ENCODE results near the gene NBPF11. TPM values are rescaled to one million over a fixed set of nuclear protein-coding genes. Genes with fewer than 3 reads are reported as not detected.
A peak's percentile ranks its signal among the peaks of the same experiment; 100 is the strongest.
"Not testable (repeated sequence)": the region's sequence is repeated elsewhere in the genome, so short reads cannot be mapped to it uniquely, and the experiment has no call there.

The NBPF11 gene
- total and polyA plus RNA-seq, 2 donors from 2014 or later = 5.2 to 12.3 TPM

GRCh38 chr1:148160343-148161052 lies 8.4 kb upstream of the NBPF11 start:
- Histone ChIP-seq H3K9me3 (ENCODE audit: control insufficient read depth in 2 of 3, insufficient read depth in 1 of 3, low read length in 3 of 3) (no peaks in the 10 kb centered on the region), H3K4me3 (ENCODE audit: low read length in 3 of 3) (no peak overlapping the region), H3K27me3 (ENCODE audit: control insufficient read depth, insufficient read depth, low read length) (peaks cover 2% of the 10 kb centered on the region), H3K4me1 (ENCODE audit: control insufficient read depth in 2 of 3, insufficient read depth in 2 of 3, low read depth in 1 of 3, low read length in 3 of 3) (no peaks in the 10 kb centered on the region), H3K36me3 (ENCODE audit: control insufficient read depth in 2 of 3, insufficient read depth in 3 of 3, low read length in 3 of 3) (no peaks in the 10 kb centered on the region), H3K9ac (ENCODE audit: low read length in 3 of 3) (no peak overlapping the region), H3K27ac (ENCODE audit: low read depth in 2 of 2, low read length in 2 of 2) (no peak overlapping the region)
- intact Hi-C loops (cut with DNase I) = no loop called here
- TF ChIP-seq CTCF (IDR thresholded peaks at IDR 0.05; ENCODE audit: borderline replicate concordance, extremely low read depth, insufficient read depth) = no peak
- peak in 3 of 5 donors; percentile 28 to 56 (median 46) for DNase-seq
- no peak for FAIRE-seq

GRCh38 chr1:148160048-148160342 lies 7.9 kb upstream of the NBPF11 start:
- FAIRE-seq = no peak
- no peak overlapping the region for H3K4me3 ChIP-seq (ENCODE audit: low read length in 3 of 3)
- peaks cover 2% of the 10 kb centered on the region for H3K27me3 ChIP-seq (ENCODE audit: control insufficient read depth, insufficient read depth, low read length)
- no peak for TF ChIP-seq CTCF (IDR thresholded peaks at IDR 0.05; ENCODE audit: borderline replicate concordance, extremely low read depth, insufficient read depth)
- H3K4me1 ChIP-seq (ENCODE audit: control insufficient read depth in 2 of 3, insufficient read depth in 2 of 3, low read depth in 1 of 3, low read length in 3 of 3) = no peaks in the 10 kb centered on the region
- intact Hi-C loops (cut with DNase I) = no loop called here
- H3K36me3 ChIP-seq (ENCODE audit: control insufficient read depth in 2 of 3, insufficient read depth in 3 of 3, low read length in 3 of 3) = no peaks in the 10 kb centered on the region
- H3K9ac ChIP-seq (ENCODE audit: low read length in 3 of 3) = no peak overlapping the region
- no peak overlapping the region for H3K27ac ChIP-seq (ENCODE audit: low read depth in 2 of 2, low read length in 2 of 2)
- DNase-seq = no peak
- H3K9me3 ChIP-seq (ENCODE audit: control insufficient read depth in 2 of 3, insufficient read depth in 1 of 3, low read length in 3 of 3) = no peaks in the 10 kb centered on the region

GRCh38 chr1:148158341-148159003 lies 6.4 kb upstream of the NBPF11 start:
- no peaks in the 10 kb centered on the region for H3K4me1 ChIP-seq (ENCODE audit: control insufficient read depth in 2 of 3, insufficient read depth in 2 of 3, low read depth in 1 of 3, low read length in 3 of 3)
- FAIRE-seq = no peak

GRCh38 chr1:148157803-148158202 lies 5.7 kb upstream of the NBPF11 start:
- H3K9ac ChIP-seq (ENCODE audit: low read length in 3 of 3); DNase-seq; H3K4me3 ChIP-seq (ENCODE audit: low read length in 3 of 3); H3K9me3 ChIP-seq (ENCODE audit: control insufficient read depth in 2 of 3, insufficient read depth in 1 of 3, low read length in 3 of 3); H3K4me1 ChIP-seq (ENCODE audit: control insufficient read depth in 2 of 3, insufficient read depth in 2 of 3, low read depth in 1 of 3, low read length in 3 of 3); intact Hi-C loops (cut with DNase I); H3K36me3 ChIP-seq (ENCODE audit: control insufficient read depth in 2 of 3, insufficient read depth in 3 of 3, low read length in 3 of 3); FAIRE-seq; H3K27me3 ChIP-seq (ENCODE audit: control insufficient read depth, insufficient read depth, low read length); H3K27ac ChIP-seq (ENCODE audit: low read depth in 2 of 2, low read length in 2 of 2): not testable (repeated sequence)

More at GRCh38 chr1:148158341-148159003, 6.4 kb upstream of the NBPF11 start:
- no peaks in the 10 kb centered on the region for H3K36me3 ChIP-seq (ENCODE audit: control insufficient read depth in 2 of 3, insufficient read depth in 3 of 3, low read length in 3 of 3)
- H3K27me3 ChIP-seq (ENCODE audit: control insufficient read depth, insufficient read depth, low read length) = peaks cover 2% of the 10 kb centered on the region
- no peak overlapping the region for H3K27ac ChIP-seq (ENCODE audit: low read depth in 2 of 2, low read length in 2 of 2)
- no peak overlapping the region for H3K9ac ChIP-seq (ENCODE audit: low read length in 3 of 3)
- intact Hi-C loops (cut with DNase I) = no loop called here
- H3K4me3 ChIP-seq (ENCODE audit: low read length in 3 of 3) = no peak overlapping the region
- peak in 4 of 5 donors; percentile 24 to 55 (median 46) for DNase-seq
- H3K9me3 ChIP-seq (ENCODE audit: control insufficient read depth in 2 of 3, insufficient read depth in 1 of 3, low read length in 3 of 3) = no peaks in the 10 kb centered on the region
- TF ChIP-seq CTCF (IDR thresholded peaks at IDR 0.05; ENCODE audit: borderline replicate concordance, extremely low read depth, insufficient read depth) = no peak

- H3K9ac ChIP-seq (ENCODE audit: low read length in 3 of 3); intact Hi-C loops (cut with DNase I); FAIRE-seq: not testable (repeated sequence)
These were observed 3.6 kb upstream of the NBPF11 start for GRCh38 chr1:148155494-148156275.

More at GRCh38 chr1:148155494-148156275, 3.6 kb upstream of the NBPF11 start:
- not testable (repeated sequence) for H3K4me1 ChIP-seq (ENCODE audit: control insufficient read depth in 2 of 3, insufficient read depth in 2 of 3, low read depth in 1 of 3, low read length in 3 of 3); H3K9me3 ChIP-seq (ENCODE audit: control insufficient read depth in 2 of 3, insufficient read depth in 1 of 3, low read length in 3 of 3); H3K27ac ChIP-seq (ENCODE audit: low read depth in 2 of 2, low read length in 2 of 2); H3K27me3 ChIP-seq (ENCODE audit: control insufficient read depth, insufficient read depth, low read length); DNase-seq; H3K4me3 ChIP-seq (ENCODE audit: low read length in 3 of 3); H3K36me3 ChIP-seq (ENCODE audit: control insufficient read depth in 2 of 3, insufficient read depth in 3 of 3, low read length in 3 of 3)
